Brain microvascular endothelial cell (primary cell): ENCODE results near the gene RADX.

Source experiments
- DNase-seq: peaks from one replicate; pipeline ENCODE4 v3.0.0-alpha.2; 2020
- H3K27ac ChIP-seq: fragments of 250-450 bp; sonication (Bioruptor Pico); 2 replicates; pipeline ENCODE4 v1.5.1; 2020; ENCODE audit warnings: mild to moderate bottlenecking, moderate library complexity
- H3K27me3 ChIP-seq: fragments of 250-450 bp; sonication (Bioruptor Pico); replicated peaks from 2 replicates; pipeline ENCODE4 v1.5.1; 2020; ENCODE audit warnings: mild to moderate bottlenecking
- H3K36me3 ChIP-seq: fragments of 250-450 bp; sonication (Bioruptor Pico); replicated peaks from 2 replicates; pipeline ENCODE4 v1.5.1; 2020; ENCODE audit warnings: mild to moderate bottlenecking
- H3K4me3 ChIP-seq: 2 replicates; pipeline ENCODE4 v1.5.1; 2011; ENCODE audit warnings: low read depth, mild to moderate bottlenecking, control low read depth, low read length, moderate library complexity
- CTCF ChIP-seq: IDR thresholded peaks from 2 replicates; pipeline ENCODE4 v1.5.1; 2011; ENCODE audit warnings: low read depth, mild to moderate bottlenecking, moderate library complexity, low read length, control low read depth, inconsistent platforms; ENCODE audit errors: missing control alignments
- in situ Hi-C: cut with HindIII; loops from 2 replicates; pipeline ENCODE4 v1.10.0; 2017; ENCODE audit warnings: low sequenced_read_pairs, low pct_ligation_motif_present

Gene RADX

GRCh38 chrX:106611679-106612392 lies at the start of gene RADX:
Gene RADX (plus strand): TSS chrX:106611978. CDS start chrX:106612081, 103 bp downstream.
- Histone ChIP-seq H3K4me3 (peak within 1 kb of the TSS; percentile 66), H3K36me3 (no peaks in the 10 kb centered on the region), H3K27me3 (no peaks in the 10 kb centered on the region), H3K27ac (no peak within 1 kb of the TSS)
- no peak for TF ChIP-seq CTCF
- in situ Hi-C loops = no loop called here
- peak; percentile 46 for DNase-seq

GRCh38 chrX:106564986-106565385 lies 46.8 kb upstream of the RADX start:
- no peaks in the 10 kb centered on the region for H3K27me3 ChIP-seq
- no peak overlapping the region for H3K4me3 ChIP-seq
- no peak for TF ChIP-seq CTCF
- in situ Hi-C loops = no loop called here
- H3K36me3 ChIP-seq = no peaks in the 10 kb centered on the region
- H3K27ac ChIP-seq = no peak overlapping the region
- DNase-seq = no peak

GRCh38 chrX:106566362-106566761 lies 45.4 kb upstream of the RADX start:
- no peak overlapping the region for H3K4me3 ChIP-seq
- no peaks in the 10 kb centered on the region for H3K27me3 ChIP-seq
- no peak for DNase-seq
- no peak for TF ChIP-seq CTCF
- no peak overlapping the region for H3K27ac ChIP-seq
- in situ Hi-C loops = no loop called here
- no peaks in the 10 kb centered on the region for H3K36me3 ChIP-seq

- H3K27me3 ChIP-seq = no peaks in the 10 kb centered on the region
- no peak for DNase-seq
- TF ChIP-seq CTCF = no peak
- H3K27ac ChIP-seq = no peak overlapping the region
- no peak overlapping the region for H3K4me3 ChIP-seq
- in situ Hi-C loops = no loop called here
- H3K36me3 ChIP-seq = no peaks in the 10 kb centered on the region
Observed at GRCh38 chrX:106581856-106582255, 29.9 kb upstream of the RADX start.

GRCh38 chrX:106585478-106585877 lies 26.3 kb upstream of the RADX start:
- H3K4me3 ChIP-seq = no peak overlapping the region

More at GRCh38 chrX:106585478-106585877, 26.3 kb upstream of the RADX start:
- no peak for TF ChIP-seq CTCF
- Histone ChIP-seq H3K36me3 (no peaks in the 10 kb centered on the region), H3K27me3 (no peaks in the 10 kb centered on the region), H3K27ac (no peak overlapping the region)
- in situ Hi-C loops = no loop called here
- no peak for DNase-seq
